Activated gamma-delta T cell treated with Interleukin-2 at 50 U/mL for 16 hours (primary cell): ENCODE measurements around the gene FZD10.

ENCODE experiments used
- DNase-seq: peaks from one replicate; pipeline ENCODE4 v3.0.0-alpha.2; 2020

FZD10 gene

DNA sequence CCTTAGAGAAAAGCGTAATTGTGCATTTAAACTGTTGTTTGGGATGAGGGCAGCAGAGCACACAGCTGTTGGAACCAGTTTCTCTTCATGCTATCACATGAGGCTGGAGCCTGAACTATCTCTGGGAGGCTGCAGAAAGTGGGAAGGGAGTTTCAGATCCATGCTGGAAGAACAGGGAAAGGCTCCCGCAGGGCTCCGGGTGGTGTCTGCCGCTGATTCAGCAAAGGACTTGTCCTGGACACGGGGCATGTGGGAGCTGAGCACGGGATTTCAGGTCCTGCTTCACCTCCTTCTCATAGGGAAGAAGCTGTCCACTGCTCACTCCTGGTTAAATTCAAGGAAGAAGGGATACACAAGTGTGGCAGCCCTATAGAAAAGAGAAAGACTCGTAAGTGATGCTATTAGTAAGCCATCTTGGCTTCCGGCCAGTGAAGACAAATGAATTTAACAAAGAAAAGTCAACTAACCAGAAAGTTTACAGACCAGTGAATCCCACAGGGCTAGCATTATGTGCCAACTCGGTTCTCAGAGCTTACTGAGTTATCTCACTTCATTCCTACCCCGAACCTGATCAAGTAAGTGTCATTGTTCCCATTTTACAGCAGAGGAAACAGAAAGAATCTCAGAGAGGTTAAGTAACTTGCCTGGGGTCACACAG, 6.7 kb upstream of the FZD10 start:
- no peak for DNase-seq

- no peak for DNase-seq
Measured at GRCh38 chr12:130156652-130157275, 5.5 kb upstream of the FZD10 start.

GRCh38 chr12:130157998-130158753, 4.1 kb upstream of the FZD10 start:
- DNase-seq: no peak

DNA sequence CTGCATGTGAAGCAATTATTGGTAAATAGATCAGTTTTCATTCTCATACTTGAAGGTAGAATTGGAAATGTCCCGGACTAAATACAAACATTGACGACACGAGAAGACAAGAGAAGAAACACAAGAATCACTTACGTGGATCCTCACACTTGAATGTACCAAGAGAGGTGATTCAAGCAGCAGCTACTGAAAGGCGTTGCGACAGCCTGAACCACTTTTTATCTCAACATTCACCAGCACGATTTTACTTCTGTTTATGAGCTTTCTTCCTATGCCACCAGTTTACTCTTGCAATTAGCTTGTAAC, 3.6 kb upstream of the FZD10 start:
- DNase-seq: no peak

DNA sequence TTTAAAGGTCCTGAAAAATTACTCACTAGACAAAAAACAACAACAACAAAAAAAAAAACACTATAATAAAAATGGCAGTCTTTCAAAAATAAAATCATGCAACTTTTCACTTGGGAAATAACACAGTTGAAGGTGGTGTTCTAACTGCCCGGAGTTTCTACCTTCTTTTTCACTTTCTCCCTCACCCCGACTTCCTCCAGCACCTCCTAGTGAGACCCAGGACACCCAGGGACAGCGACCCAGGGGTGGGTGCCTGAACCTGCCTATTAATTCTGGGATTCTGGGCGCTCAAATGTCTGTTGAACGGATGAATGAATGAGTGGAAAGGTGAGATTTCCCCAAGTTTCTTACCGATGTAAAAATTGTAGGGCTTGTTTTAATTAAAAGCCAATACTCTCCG, 2.0 kb upstream of the FZD10 start:
- no peak for DNase-seq

- no peak for DNase-seq
Measured at GRCh38 chr12:130160711-130161231, 1.5 kb upstream of the FZD10 start.

GRCh38 chr12:130161261-130162243, 712 bp upstream of the FZD10 start:
- DNase-seq: no peak

DNA sequence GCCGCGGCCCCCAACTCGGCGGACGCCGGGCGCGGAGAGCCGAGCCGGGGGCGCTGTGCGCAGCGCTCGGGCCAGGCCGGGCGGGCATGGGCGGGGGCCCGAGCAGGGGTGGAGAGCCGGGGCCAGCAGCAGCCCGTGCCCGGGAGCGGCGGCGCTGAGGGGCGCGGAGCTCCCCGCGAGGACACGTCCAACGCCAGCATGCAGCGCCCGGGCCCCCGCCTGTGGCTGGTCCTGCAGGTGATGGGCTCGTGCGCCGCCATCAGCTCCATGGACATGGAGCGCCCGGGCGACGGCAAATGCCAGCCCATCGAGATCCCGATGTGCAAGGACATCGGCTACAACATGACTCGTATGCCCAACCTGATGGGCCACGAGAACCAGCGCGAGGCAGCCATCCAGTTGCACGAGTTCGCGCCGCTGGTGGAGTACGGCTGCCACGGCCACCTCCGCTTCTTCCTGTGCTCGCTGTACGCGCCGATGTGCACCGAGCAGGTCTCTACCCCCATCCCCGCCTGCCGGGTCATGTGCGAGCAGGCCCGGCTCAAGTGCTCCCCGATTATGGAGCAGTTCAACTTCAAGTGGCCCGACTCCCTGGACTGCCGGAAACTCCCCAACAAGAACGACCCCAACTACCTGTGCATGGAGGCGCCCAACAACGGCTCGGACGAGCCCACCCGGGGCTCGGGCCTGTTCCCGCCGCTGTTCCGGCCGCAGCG, 639 bp downstream of the FZD10 start:
- DNase-seq: no peak

DNA sequence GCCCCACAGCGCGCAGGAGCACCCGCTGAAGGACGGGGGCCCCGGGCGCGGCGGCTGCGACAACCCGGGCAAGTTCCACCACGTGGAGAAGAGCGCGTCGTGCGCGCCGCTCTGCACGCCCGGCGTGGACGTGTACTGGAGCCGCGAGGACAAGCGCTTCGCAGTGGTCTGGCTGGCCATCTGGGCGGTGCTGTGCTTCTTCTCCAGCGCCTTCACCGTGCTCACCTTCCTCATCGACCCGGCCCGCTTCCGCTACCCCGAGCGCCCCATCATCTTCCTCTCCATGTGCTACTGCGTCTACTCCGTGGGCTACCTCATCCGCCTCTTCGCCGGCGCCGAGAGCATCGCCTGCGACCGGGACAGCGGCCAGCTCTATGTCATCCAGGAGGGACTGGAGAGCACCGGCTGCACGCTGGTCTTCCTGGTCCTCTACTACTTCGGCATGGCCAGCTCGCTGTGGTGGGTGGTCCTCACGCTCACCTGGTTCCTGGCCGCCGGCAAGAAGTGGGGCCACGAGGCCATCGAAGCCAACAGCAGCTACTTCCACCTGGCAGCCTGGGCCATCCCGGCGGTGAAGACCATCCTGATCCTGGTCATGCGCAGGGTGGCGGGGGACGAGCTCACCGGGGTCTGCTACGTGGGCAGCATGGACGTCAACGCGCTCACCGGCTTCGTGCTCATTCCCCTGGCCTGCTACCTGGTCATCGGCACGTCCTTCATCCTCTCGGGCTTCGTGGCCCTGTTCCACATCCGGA, 1.4 kb downstream of the FZD10 start:
- no peak for DNase-seq

GRCh38 chr12:130164216-130164542, 1.9 kb downstream of the FZD10 start:
- DNase-seq: no peak

DNA sequence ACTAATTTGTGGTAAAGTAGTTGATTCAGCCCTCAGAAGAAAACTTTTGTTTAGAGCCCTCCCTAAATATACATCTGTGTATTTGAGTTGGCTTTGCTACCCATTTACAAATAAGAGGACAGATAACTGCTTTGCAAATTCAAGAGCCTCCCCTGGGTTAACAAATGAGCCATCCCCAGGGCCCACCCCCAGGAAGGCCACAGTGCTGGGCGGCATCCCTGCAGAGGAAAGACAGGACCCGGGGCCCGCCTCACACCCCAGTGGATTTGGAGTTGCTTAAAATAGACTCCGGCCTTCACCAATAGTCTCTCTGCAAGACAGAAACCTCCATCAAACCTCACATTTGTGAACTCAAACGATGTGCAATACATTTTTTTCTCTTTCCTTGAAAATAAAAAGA, 2.7 kb downstream of the FZD10 start:
- no peak for DNase-seq

DNA sequence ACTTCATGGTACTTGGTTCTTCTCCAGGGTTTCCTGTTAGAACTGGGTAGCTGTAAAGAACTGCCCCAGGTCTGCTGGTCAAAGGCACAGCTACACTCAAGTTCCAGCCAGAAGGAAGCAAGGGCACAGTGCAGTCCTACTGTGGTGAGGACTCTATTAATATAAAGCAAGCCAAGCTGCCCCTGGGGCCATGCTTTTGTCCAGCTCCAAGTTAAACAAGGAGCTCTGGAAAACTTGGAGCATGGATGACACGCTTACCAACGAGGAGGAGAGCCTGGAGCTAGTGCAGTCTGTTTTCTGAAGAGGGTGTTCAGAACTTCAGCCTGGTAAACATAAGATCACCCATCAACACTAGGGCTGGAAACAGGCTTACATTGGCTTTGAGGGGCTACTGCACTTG, 4.0 kb downstream of the FZD10 start:
- DNase-seq: no peak

- no peak for DNase-seq
Measured at GRCh38 chr12:130167537-130167936, 5.3 kb downstream of the FZD10 start.

DNA sequence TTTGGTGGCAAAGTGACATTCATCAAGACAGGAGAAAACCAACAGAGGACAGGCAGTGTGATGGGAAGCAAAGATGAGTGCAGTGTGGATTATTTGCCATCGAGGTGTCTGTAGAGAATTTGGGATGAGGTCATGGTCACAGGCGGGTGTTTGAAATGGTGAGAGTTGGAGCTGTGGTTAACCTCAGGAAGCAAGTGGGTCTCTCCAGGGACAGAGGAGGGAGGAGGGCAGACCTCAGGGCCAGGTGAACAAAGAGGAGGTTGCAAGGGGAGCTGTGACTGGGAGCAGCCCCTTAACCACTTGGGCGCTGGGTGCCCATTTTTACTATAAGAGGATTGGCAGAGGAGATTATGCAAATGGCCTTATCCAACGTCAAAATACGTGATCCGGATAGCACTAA, 7.0 kb downstream of the FZD10 start:
- no peak for DNase-seq

DNA sequence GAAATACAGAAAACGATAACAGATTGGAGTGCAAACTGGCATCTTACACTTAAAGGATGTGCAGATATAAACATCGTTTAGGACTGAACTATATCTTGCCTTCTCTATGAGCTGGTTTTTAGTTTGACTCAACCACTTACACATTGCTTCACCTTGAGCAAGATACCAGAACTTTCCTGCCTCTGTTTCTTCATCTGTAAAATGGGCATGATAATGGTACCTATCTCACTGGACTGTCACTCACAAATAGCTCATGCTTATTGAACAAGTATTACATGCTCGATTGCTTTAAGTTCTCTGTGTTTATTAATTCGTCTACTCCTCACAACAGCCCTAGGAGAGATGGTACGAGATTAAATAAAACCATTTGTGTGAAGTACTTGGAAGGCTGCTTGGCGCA, 7.7 kb downstream of the FZD10 start:
- no peak for DNase-seq

DNA sequence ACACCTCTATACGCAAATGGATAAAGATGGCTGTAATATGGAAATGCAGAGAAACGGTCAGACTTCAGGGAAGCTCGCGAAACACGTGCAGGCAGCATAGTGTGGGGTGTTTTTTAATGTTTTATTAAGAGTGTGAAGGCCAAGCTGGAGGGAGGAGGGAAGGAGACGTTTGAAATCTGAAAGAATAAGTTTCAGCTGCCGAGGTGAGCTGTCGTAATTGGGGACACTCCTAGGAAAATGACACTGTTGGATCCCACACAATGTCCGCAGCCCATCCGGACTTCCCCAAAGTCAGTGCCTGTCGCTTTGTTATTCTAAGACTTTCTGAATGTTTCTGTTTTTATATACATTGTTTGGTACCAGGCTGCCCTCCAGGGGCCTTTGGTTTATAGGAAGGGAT, 8.3 kb downstream of the FZD10 start:
- DNase-seq: no peak

GRCh38 chr12:130177635-130178242, 15.5 kb downstream of the FZD10 start:
- no peak for DNase-seq

- DNase-seq: no peak
Measured at GRCh38 chr12:130178282-130178681, 16.0 kb downstream of the FZD10 start.

GRCh38 chr12:130179191-130179590, 16.9 kb downstream of the FZD10 start:
- DNase-seq: no peak

- DNase-seq: no peak
Measured at GRCh38 chr12:130179621-130180020, 17.4 kb downstream of the FZD10 start.

DNA sequence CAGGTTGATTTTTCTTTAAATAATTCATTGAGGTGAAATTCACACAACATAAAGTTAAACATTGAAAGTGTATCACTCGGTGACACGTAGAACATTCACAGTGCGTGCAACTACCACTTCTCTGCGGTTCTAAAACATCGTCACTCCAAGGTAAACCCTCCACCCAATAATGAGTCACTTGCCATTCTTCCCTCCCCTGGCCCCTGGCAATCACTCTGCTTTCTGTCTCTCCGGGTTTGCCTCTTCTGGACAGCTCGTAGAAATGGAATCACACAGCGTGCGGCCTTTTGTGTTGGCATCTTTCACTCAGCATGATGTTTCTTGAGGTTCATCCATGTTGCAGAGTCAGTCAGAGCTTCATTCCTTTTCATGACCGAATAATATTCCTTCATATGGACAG, 18.9 kb downstream of the FZD10 start:
- DNase-seq: no peak
